Right cardiac atrium (tissue), 5 donors: ENCODE results near the gene JPH2. TPM values are rescaled to one million over a fixed set of nuclear protein-coding genes. Genes with fewer than 3 reads are reported as not detected.

ENCODE experiments used
- ATAC-seq, 2 donors: fragments of 200-7000 bp; cut with Tn5 transposase; one replicate each; pipeline versions ENCODE4 v1.8.0 to v1.9.1; 2020; ENCODE audit warnings: moderate library complexity in 2 of 2, mild to moderate bottlenecking in 1 of 2
- DNase-seq, 3 donors: peaks; one replicate each; pipeline ENCODE4 v3.0.0-alpha.2; 2020
- H3K27ac ChIP-seq: one replicate; pipeline ENCODE4 v1.5.1; 2013; ENCODE audit warnings: mild to moderate bottlenecking, low read length, control low read depth, moderate library complexity
- H3K27me3 ChIP-seq: one replicate; pipeline ENCODE4 v1.6.1; 2013; ENCODE audit not compliant: control insufficient read depth, insufficient read depth
- H3K4me1 ChIP-seq: one replicate; pipeline ENCODE4 v1.6.1; 2013; ENCODE audit warnings: low read length; ENCODE audit not compliant: control insufficient read depth, insufficient read depth
- H3K4me3 ChIP-seq: one replicate; pipeline ENCODE4 v1.5.1; 2013; ENCODE audit warnings: low read length, control low read depth
- H3K9me3 ChIP-seq: one replicate; pipeline ENCODE4 v1.6.1; 2013; ENCODE audit warnings: low read length; ENCODE audit not compliant: control insufficient read depth
- WGBS: extraction: QIAGEN DNeasy Blood & Tissue Kit; methylation state at CpG from one replicate; pipeline ENCODE4 v1.1.7; 2013; 5-methylcytosine and 5-hydroxymethylcytosine counted together
- intact Hi-C, 4 donors: fragments of 100-400 bp; cut with DNase I; formaldehyde crosslinking; loops; one replicate each; pipeline versions ENCODE4 v1.11.0 to v1.14.0; 2022 to 2023
- polyA plus RNA-seq: library from polyadenylated mRNA; stranded (reverse); fragments of 200-250 nt; gene quantifications from one replicate; pipeline ENCODE4 v1.2.3, GENCODE V29; 2013
- total RNA-seq, 4 donors: library from RNA; stranded (reverse); fragmentation: NEBNext Ultra II Directional; extraction: Animal tissue kit (Norgen Biotek cat#: 25700); gene quantifications; one replicate each; pipeline ENCODE4 v1.2.1, GENCODE V29; 2021
- donor health status: healthy with polysubstance abuse.
- donor health status: DM: no; HTN: yes; CAD: no.
- donor health status: DM: no; HTN: no; CAD: no.
- donor health status: DM: no; HTN: yes; CAD: no; lungs with severe emphysema.
- donor health status: DM: yes; HTN: yes; CAD: no.

JPH2 gene
- total and polyA plus RNA-seq, 5 donors, result 78.2 to 117 (median 106) TPM

- DNase-seq, result peak; percentile 53 to 81 (median 79)
These were observed 103.6 kb downstream of the JPH2 start for GRCh38 chr20:44083220-44083933.

GRCh38 chr20:44081888-44082287, 105.1 kb downstream of the JPH2 start:
- Histone ChIP-seq H3K9me3 (no peaks in the 10 kb centered on the region), H3K4me1 (no peaks in the 10 kb centered on the region), H3K27me3 (no peaks in the 10 kb centered on the region), H3K27ac (no peak overlapping the region), H3K4me3 (no peak overlapping the region)
- DNase-seq (no peak), ATAC-seq (no peak)
- intact Hi-C loops, result loop anchor here (2.0 to 10.0 kb wide), 6 partner anchors 235 to 547 kb away; no protein-coding TSS in a partner anchor
- 78% methylated on average over 5 of the region's 5 CpGs for WGBS

More at GRCh38 chr20:44083220-44083933, 103.6 kb downstream of the JPH2 start:
- intact Hi-C loops, result loop anchor here (5.0 to 10.0 kb wide), 4 partner anchors 236 to 549 kb away; no protein-coding TSS in a partner anchor
- ATAC-seq, result peak; percentile 56
- WGBS, result 74% methylated on average over 10 of the region's 10 CpGs
- no peaks in the 10 kb centered on the region for H3K27me3 ChIP-seq
- no peaks in the 10 kb centered on the region for H3K4me1 ChIP-seq
- H3K4me3 ChIP-seq, result no peak overlapping the region
- H3K9me3 ChIP-seq, result no peaks in the 10 kb centered on the region
- peak overlapping the region; percentile 30 for H3K27ac ChIP-seq

GRCh38 chr20:44081476-44081875, 105.5 kb downstream of the JPH2 start:
- Histone ChIP-seq H3K27ac (no peak overlapping the region), H3K27me3 (no peaks in the 10 kb centered on the region), H3K4me3 (no peak overlapping the region), H3K9me3 (no peaks in the 10 kb centered on the region), H3K4me1 (no peaks in the 10 kb centered on the region)
- DNase-seq (peak in 1 of 3 donors; percentile 57), ATAC-seq (no peak)
- 54% methylated on average over 4 of the region's 4 CpGs for WGBS
- intact Hi-C loops, result loop anchor here (2.0 to 10.0 kb wide), 6 partner anchors 234 to 547 kb away; no protein-coding TSS in a partner anchor

GRCh38 chr20:44080646-44081267, 106.2 kb downstream of the JPH2 start:
- Histone ChIP-seq H3K4me3 (no peak overlapping the region), H3K9me3 (no peaks in the 10 kb centered on the region), H3K27me3 (no peaks in the 10 kb centered on the region), H3K27ac (no peak overlapping the region), H3K4me1 (no peaks in the 10 kb centered on the region)
- DNase-seq (peak; percentile 59 to 83 (median 73)), ATAC-seq (peak; percentile 72 to 82)
- intact Hi-C loops, result loop anchor here (2.0 to 10.0 kb wide), 6 partner anchors 233 to 546 kb away; no protein-coding TSS in a partner anchor
- 12% methylated on average over 8 of the region's 8 CpGs for WGBS

- peak in 1 of 2 donors; percentile 16 for ATAC-seq
- intact Hi-C loops, result loop anchor here (2.0 to 10.0 kb wide), 6 partner anchors 233 to 545 kb away; no protein-coding TSS in a partner anchor
- Histone ChIP-seq H3K9me3 (no peaks in the 10 kb centered on the region), H3K4me1 (no peaks in the 10 kb centered on the region), H3K27me3 (no peaks in the 10 kb centered on the region), H3K4me3 (no peak overlapping the region), H3K27ac (no peak overlapping the region)
- WGBS, result 58% methylated on average over 10 of the region's 10 CpGs
- DNase-seq, result no peak
These were observed 106.9 kb downstream of the JPH2 start for GRCh38 chr20:44080064-44080463.

GRCh38 chr20:44079291-44079690, 107.7 kb downstream of the JPH2 start:
- Histone ChIP-seq H3K9me3 (no peaks in the 10 kb centered on the region), H3K4me3 (no peak overlapping the region), H3K4me1 (no peaks in the 10 kb centered on the region), H3K27me3 (no peaks in the 10 kb centered on the region), H3K27ac (no peak overlapping the region)
- ATAC-seq, result no peak
- no peak for DNase-seq
- intact Hi-C loops, result loop anchor here in 1 of 4 donors (10.0 kb wide), 1 partner anchor 544 kb away; no protein-coding TSS in a partner anchor
- WGBS, result 93% methylated on average over 10 of the region's 10 CpGs

GRCh38 chr20:44075950-44076232, 111.1 kb downstream of the JPH2 start:
- Histone ChIP-seq H3K4me3 (no peak overlapping the region), H3K27me3 (no peaks in the 10 kb centered on the region), H3K27ac (no peak overlapping the region), H3K4me1 (no peaks in the 10 kb centered on the region), H3K9me3 (no peaks in the 10 kb centered on the region)
- 93% methylated on average over 5 of the region's 5 CpGs for WGBS
- ATAC-seq, result no peak
- no peak for DNase-seq
- intact Hi-C loops, result loop anchor here in 1 of 4 donors (10.0 kb wide), 1 partner anchor 541 kb away; no protein-coding TSS in a partner anchor

- H3K4me1 ChIP-seq, result no peaks in the 10 kb centered on the region
- 86% methylated on average over 23 of the region's 23 CpGs for WGBS
- ATAC-seq (no peak), DNase-seq (no peak)
- H3K4me3 ChIP-seq, result no peak overlapping the region
- no peak overlapping the region for H3K27ac ChIP-seq
- no peaks in the 10 kb centered on the region for H3K27me3 ChIP-seq
- intact Hi-C loops, result loop anchor here in 1 of 4 donors (10.0 kb wide), 1 partner anchor 541 kb away; no protein-coding TSS in a partner anchor
- no peaks in the 10 kb centered on the region for H3K9me3 ChIP-seq
These were observed 111.6 kb downstream of the JPH2 start for GRCh38 chr20:44075191-44075949.

GRCh38 chr20:44074252-44075151, 112.5 kb downstream of the JPH2 start:
- H3K27ac ChIP-seq, result no peak overlapping the region
- no peaks in the 10 kb centered on the region for H3K27me3 ChIP-seq
- no peaks in the 10 kb centered on the region for H3K4me1 ChIP-seq
- DNase-seq, result peak; percentile 38 to 78 (median 74)
- 68% methylated on average over 12 of the region's 12 CpGs for WGBS
- H3K4me3 ChIP-seq, result no peak overlapping the region
- no peaks in the 10 kb centered on the region for H3K9me3 ChIP-seq
- intact Hi-C loops, result loop anchor here in 1 of 4 donors (10.0 kb wide), 1 partner anchor 540 kb away; no protein-coding TSS in a partner anchor
- peak; percentile 57 to 78 for ATAC-seq

GRCh38 chr20:44073675-44074071, 113.3 kb downstream of the JPH2 start:
- 75% methylated on average over 6 of the region's 6 CpGs for WGBS
- Histone ChIP-seq H3K4me1 (no peaks in the 10 kb centered on the region), H3K27me3 (no peaks in the 10 kb centered on the region), H3K9me3 (no peaks in the 10 kb centered on the region), H3K27ac (no peak overlapping the region), H3K4me3 (no peak overlapping the region)
- no peak for DNase-seq
- intact Hi-C loops, result loop anchor here in 1 of 4 donors (10.0 kb wide), 1 partner anchor 539 kb away; no protein-coding TSS in a partner anchor
- ATAC-seq, result no peak
